Stimulated activated effector memory CD8-positive, alpha-beta T cell treated with anti-CD3 and anti-CD28 coated beads, Interleukin-12 subunit alpha, Interleukin-12 subunit beta, amount 100 ng/mL, for 72 hours (primary cell): ENCODE measurements around the gene RNF213.
A peak's percentile ranks its signal among the peaks of the same experiment; 100 is the strongest.

Source experiments
- ATAC-seq: fragments of 150-1000 bp; cut with Tn5 transposase; 2 replicates; pipeline ENCODE4 v1.10.0; 2021
- DNase-seq, 2 donors: peaks; one replicate each; pipeline ENCODE4 v3.0.0; 2021 to 2022; ENCODE audit warnings: low spot score in 2 of 2
- H3K27ac Mint-ChIP-seq: one replicate; pipeline ENCODE4 v1.8.0; 2022; ENCODE audit warnings: mild to moderate bottlenecking, mixed read lengths
- H3K36me3 Mint-ChIP-seq: one replicate; pipeline ENCODE4 v1.8.0; 2022; ENCODE audit warnings: mild to moderate bottlenecking, mixed read lengths
- H3K4me1 Mint-ChIP-seq: one replicate; pipeline ENCODE4 v1.8.0; 2022; ENCODE audit warnings: mixed read lengths
- H3K4me3 Mint-ChIP-seq: one replicate; pipeline ENCODE4 v1.8.0; 2022; ENCODE audit warnings: mild to moderate bottlenecking, mixed read lengths
- H3K9me3 Mint-ChIP-seq: one replicate; pipeline ENCODE4 v1.8.0; 2022; ENCODE audit warnings: mixed read lengths

The RNF213 gene

DNA sequence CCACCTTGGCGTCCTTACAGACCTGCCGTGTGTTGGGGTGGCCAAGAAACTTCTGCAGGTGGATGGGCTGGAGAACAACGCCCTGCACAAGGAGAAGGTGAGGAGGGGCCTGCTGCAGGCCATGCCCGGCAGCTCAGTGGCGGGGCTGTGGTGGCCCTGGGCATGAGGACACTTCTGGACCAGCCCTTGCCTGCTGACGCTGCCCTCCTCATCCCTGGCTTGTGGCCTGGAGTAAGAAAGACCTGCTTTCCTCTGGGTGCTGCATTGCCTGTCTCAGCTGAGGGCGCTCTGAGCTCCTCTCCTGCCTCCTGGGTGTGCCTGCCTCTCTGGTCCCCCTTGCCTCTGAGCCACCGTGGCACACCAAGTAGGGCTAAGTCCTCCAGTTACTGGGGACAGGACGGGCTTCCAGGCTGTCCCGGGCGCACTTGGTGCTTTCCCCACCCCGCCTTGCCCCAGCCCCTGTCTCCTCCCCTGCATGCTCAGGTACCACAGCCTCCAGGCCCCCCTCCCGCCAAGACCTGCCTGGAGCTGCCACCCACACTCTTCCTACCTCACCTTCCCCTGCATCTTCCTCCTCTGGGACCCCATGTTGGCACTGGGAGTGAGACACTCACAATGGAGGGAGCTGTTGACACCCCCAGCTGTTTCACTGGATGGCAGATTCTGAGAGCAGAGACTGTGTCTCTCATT lies 163.0 kb downstream of the RNF213 start:
- no peak for ATAC-seq
- Mint-ChIP-seq H3K9me3 (no peaks in the 10 kb centered on the region), H3K36me3 (peaks cover 5% of the 10 kb centered on the region), H3K27ac (peak overlapping the region; percentile 8), H3K4me1 (peaks cover 31% of the 10 kb centered on the region), H3K4me3 (no peak overlapping the region)
- no peak for DNase-seq

DNA sequence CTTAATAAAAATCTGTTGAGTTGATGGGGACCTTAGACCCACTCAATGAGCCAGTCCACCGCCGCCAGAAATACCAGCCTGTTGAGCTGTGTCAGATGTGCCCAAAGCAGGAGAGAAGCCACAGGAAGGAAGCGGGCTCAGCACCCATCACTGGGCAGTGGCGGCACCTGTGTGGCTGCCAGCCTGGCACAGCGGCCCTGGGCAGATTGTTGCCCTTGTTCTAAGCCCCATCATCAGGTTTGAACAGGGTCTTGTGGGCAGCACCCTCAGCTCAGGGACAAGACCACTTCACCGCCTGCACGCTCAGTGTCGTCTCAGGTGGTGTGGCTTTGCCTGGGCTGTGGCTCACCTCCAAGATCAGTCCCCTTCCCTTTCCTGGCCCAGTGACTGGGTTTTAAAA lies 163.6 kb downstream of the RNF213 start:
- Mint-ChIP-seq H3K36me3 (peaks cover 5% of the 10 kb centered on the region), H3K9me3 (no peaks in the 10 kb centered on the region), H3K4me3 (no peak overlapping the region), H3K27ac (peak overlapping the region; percentile 8), H3K4me1 (peaks cover 31% of the 10 kb centered on the region)
- no peak for ATAC-seq
- no peak for DNase-seq

DNA sequence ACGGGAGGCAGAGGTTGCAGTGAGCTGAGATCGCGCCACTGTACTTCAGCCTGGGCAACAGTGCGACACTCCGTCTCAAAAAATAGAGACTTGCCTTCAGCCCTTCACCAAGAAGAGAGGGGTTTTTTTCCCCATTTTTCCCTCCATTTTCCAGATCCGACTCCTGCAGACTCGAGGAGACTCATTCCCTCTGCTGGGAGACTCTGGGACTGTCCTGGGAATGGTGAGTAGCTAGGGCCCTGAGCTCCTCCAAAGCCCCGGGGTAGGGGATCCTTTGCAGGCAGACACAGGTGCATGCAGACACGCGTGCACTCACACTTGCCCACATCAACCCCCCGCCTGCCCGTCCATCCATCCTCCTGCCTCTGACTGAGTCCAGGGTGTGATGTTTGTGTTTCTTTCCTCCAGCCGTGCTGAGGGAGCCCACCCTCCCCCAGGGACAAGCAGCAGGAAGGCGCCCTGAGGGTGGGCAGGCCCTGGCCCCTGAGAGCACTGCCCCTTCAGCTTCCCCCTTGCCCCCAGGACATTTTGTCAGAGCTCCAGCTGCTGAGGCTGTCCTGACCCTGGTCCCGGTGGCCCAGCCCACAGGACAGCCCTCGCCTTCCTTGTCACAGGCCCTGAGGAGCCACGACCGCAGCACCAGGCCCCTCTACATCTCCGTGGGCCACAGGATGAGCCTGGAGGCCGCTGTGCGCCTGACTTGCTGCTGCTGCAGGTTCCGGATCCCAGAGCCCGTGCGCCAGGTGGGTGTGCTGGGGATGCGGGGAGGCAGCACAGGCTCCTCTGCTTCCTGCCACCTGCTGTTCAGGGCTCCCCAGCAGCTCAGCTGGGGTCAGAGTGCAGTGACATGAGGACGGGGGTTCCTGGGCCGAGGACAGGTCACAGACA lies 164.5 kb downstream of the RNF213 start:
- H3K4me3 Mint-ChIP-seq, result no peak overlapping the region
- no peak overlapping the region for H3K27ac Mint-ChIP-seq
- DNase-seq (no peak), ATAC-seq (no peak)
- peaks cover 24% of the 10 kb centered on the region for H3K4me1 Mint-ChIP-seq
- no peaks in the 10 kb centered on the region for H3K9me3 Mint-ChIP-seq
- H3K36me3 Mint-ChIP-seq, result no peaks in the 10 kb centered on the region

DNA sequence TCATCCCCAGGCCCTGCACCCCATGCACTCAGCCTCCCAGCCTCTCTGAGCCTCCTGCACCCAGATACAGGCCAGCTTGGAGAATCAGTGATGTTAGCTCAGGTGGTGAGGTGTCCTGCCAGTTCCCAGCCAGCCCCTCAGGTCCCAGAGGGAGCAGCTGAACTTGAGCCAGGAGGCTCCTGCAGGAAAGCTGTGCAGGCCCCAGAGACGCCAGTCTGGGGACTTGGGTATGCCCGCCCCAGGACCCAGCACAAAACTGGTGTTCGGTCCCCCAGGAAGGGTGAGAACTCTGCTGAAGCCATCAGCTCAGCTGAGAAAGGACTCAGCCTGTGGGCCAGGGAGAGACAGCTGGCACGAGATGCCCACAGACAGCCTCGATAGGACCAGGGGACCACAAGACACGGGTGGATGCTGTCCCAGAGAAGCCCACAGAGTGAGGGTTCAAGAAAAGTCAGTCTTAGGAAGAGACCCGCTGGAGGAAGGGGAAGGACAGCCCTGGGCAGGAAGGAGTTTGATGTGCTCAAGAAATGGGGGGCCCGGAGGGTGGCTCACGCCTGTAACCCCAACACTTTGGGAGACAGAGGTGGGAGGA lies 165.3 kb downstream of the RNF213 start:
- DNase-seq, result no peak

DNA sequence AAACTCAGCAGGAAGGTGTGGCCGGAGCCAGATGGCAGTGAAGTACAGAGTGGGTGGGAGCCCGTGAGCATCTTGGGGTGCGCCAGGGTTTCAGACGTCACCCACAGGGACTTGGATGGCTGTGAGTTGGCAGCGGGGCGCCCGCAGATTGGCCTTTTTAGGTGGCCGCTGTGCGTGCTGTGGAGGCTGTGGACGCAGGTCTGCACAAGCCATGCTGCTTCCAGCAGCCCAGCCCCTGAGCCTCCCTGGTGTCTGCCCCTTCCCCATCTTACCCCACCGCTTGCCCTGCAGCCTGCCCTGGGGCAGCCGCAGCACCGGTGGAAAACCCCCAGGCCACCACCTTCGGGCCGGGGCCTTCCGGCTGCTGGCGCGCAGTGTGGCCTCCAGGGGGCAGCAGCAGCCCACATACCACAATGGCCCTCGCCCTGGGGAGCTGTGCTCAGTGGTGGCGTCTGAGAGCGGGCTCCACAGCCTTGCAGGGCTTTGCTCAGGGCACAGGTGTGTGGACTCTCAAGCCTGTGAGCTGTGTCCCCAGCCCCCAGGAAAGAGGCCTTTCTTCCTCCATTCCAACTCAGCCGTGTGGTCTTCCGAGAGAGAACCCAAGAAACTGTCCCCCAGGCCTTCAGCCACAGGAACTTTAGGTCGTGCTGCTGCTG lies 166.1 kb downstream of the RNF213 start:
- H3K4me3 Mint-ChIP-seq, result peak overlapping the region; percentile 9
- H3K9me3 Mint-ChIP-seq, result no peaks in the 10 kb centered on the region
- H3K36me3 Mint-ChIP-seq, result no peaks in the 10 kb centered on the region
- peak; percentile 94 for ATAC-seq
- DNase-seq, result peak; percentile 93 to 94
- H3K27ac Mint-ChIP-seq, result peak overlapping the region; percentile 43
- H3K4me1 Mint-ChIP-seq, result peaks cover 22% of the 10 kb centered on the region

More for the DNA sequence above, 165.3 kb downstream of the RNF213 start:
- ATAC-seq, result no peak
- Mint-ChIP-seq H3K36me3 (no peaks in the 10 kb centered on the region), H3K27ac (peak overlapping the region; percentile 43), H3K4me1 (peaks cover 22% of the 10 kb centered on the region), H3K4me3 (peak overlapping the region; percentile 9), H3K9me3 (no peaks in the 10 kb centered on the region)

DNA sequence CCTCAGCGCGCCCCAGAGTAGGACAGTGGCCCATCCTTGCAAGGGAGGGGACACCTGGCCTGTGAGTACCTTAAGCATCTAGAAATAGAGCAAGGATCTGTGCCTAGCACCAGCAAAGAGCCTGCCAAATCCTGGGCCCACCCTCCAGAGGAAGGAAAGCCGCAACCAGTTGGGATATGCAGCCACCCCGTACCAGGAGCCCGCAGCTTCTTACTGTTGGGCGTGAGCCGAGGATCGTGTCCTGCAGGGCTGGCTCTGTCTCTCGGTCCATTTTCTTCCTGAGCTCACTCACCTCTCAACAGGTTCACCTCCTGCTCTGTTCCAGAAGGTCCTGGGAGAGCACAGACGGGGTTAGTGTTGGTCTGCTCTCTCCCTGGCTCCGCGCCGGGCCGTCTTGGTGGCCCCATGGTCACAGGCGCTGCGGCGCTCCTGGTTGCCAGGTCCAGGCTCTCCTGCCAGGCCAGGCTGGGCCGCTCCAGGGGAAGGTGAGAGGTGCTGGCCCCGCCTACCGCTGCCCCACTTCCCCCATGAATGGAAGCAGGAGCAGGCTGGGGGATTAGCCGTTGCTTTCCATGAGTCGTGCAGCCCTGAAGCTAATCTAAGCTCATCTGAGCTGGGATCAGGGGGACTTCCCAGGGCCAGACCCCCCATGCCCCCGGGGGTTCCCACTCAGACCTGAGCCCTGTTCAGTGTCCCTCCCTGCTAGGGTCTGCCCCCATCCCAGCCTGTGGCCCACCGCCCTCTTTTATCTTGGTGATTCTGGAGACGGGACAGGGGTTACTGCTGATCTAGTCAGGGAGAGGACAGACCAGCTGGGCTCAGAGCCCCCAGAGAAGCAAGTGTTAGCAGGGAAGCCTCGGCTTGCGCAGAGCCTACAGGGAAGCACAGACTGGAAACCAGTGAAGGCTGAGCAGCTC lies 167.0 kb downstream of the RNF213 start:
- DNase-seq (no peak), ATAC-seq (no peak)
- Mint-ChIP-seq H3K4me3 (no peak overlapping the region), H3K36me3 (no peaks in the 10 kb centered on the region), H3K27ac (no peak overlapping the region), H3K9me3 (no peaks in the 10 kb centered on the region), H3K4me1 (peaks cover 22% of the 10 kb centered on the region)

DNA sequence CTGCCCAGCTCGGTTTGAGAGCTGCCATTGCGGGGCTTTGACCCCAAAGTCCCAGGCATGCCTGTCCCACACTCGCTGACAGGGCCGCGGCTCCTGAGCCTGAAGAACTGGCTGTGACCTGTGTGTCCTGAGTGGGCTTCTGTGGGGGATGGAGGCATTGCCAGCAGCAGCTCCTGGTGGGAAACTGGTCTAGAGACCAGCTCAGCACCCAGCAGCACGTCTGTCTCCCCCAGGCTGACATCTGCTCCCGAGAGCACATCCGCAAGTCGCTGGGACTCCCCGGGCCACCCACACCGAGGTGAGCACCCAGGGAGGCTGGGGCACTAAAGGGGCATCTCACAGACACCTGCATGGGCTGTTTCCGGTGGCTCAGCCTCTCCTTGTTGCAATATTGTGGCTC lies 167.7 kb downstream of the RNF213 start:
- Mint-ChIP-seq H3K4me1 (peaks cover 22% of the 10 kb centered on the region), H3K4me3 (no peak overlapping the region), H3K27ac (peak overlapping the region; percentile 43), H3K9me3 (no peaks in the 10 kb centered on the region), H3K36me3 (no peaks in the 10 kb centered on the region)
- no peak for DNase-seq
- no peak for ATAC-seq

DNA sequence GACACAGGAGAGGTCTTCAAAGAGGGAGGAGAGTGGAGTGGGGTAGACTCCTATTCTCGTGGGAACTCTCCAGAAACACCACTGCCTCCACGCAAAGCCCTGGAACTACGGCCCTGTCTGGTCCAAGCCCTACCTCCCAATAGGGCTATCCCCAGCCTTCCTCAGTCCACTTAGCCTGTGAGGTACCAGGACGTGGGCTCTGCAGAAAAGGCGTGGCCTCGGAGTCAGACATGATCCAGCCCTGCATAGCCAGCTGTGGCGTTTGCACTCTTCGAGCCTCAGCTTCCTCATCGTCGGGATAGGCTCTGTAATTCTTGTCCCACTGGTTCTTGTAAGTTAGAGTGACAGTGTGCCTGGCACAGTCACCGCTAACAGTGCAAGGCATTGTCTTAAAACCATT lies 168.1 kb downstream of the RNF213 start:
- Mint-ChIP-seq H3K27ac (peak overlapping the region; percentile 43), H3K36me3 (no peaks in the 10 kb centered on the region), H3K4me1 (peaks cover 20% of the 10 kb centered on the region), H3K4me3 (no peak overlapping the region), H3K9me3 (no peaks in the 10 kb centered on the region)
- ATAC-seq (no peak), DNase-seq (no peak)

DNA sequence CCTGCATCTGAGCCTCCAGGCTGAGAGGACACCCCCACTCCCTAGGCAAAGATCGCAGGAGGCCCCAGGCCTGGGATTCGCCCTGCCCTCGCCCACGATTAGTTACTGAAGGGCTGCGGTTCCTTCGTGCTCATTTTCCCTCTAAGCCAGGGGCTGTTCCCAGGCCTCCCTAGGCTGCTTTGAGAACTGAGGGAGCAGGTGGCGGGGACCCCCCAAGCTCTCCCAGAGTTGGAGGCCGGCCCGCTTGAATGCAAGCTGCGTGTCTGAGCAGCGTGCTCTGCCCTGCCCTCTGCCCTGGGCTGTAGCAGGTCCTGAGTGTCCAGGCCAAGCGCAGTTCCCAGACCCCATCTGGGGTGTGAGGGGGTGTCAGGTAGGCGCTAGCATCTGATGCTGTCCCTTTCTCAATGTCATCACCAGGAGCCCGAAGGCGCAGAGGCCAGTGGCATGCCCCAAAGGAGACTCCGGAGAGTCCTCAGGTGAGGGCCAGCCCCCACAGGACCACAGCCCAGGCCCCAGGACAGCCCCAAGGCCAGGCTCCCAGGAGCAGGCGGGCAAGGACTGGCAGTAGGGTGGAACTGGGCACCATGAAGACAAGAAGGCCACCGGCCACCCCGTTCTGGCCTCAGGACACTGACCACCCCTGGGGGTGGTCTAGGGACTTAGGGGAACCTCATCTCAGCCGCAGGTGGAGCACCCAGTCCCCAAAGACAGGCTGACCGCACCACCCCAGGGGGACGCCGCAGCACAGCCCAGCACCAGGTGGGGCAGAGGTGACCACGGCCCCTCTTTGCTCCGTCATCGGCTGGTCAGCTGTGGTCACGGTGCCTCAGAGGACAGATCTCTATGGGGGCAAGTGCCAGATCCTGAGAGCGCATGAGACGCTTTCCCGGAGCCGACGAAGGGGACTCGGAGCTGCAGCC lies 169.0 kb downstream of the RNF213 start:
- DNase-seq (no peak), ATAC-seq (no peak)
- no peaks in the 10 kb centered on the region for H3K36me3 Mint-ChIP-seq
- peaks cover 16% of the 10 kb centered on the region for H3K4me1 Mint-ChIP-seq
- no peaks in the 10 kb centered on the region for H3K9me3 Mint-ChIP-seq
- H3K4me3 Mint-ChIP-seq, result no peak overlapping the region
- H3K27ac Mint-ChIP-seq, result no peak overlapping the region

DNA sequence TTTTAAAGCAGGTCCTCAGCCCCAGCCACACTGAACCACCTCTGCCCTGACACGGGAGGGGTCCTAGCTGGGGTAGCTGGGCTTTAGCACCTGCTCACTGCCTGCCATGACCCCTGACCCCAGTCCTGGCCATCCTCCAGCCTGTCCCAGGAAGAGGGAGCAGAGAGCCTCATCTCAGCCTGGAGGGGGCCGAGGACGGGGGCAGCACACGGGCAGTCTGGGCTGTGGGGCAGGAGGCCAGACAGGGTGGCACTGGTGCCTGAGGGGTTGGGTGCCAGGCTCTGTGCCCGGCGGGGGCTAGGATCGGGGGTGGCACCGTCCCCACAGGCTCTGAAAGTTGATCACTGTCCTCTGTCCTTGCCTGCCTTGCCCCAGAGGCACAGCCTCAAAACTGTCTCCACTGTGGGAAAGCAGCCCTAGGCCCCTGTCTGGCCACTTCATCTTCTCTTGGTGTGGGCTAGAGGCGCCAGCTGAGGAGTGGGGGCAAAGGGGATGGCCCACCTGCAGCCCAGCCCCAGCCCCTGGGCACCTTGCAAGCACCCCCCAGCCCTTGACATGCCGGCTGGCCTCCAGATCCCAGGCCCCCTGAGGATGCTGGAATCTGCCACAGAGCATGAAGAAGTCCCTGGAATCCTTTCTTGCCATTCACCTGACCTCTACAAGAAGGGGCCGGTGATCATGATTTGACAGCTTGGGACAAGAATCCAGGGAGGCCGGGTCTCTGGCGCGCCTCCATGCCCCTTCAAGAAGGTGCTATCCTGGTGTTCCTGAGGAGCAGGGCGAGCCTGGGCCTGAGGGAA lies 170.0 kb downstream of the RNF213 start:
- no peaks in the 10 kb centered on the region for H3K36me3 Mint-ChIP-seq
- no peaks in the 10 kb centered on the region for H3K9me3 Mint-ChIP-seq
- H3K4me3 Mint-ChIP-seq, result no peak overlapping the region
- no peak overlapping the region for H3K27ac Mint-ChIP-seq
- H3K4me1 Mint-ChIP-seq, result peaks cover 16% of the 10 kb centered on the region
- no peak for DNase-seq
- ATAC-seq, result no peak

DNA sequence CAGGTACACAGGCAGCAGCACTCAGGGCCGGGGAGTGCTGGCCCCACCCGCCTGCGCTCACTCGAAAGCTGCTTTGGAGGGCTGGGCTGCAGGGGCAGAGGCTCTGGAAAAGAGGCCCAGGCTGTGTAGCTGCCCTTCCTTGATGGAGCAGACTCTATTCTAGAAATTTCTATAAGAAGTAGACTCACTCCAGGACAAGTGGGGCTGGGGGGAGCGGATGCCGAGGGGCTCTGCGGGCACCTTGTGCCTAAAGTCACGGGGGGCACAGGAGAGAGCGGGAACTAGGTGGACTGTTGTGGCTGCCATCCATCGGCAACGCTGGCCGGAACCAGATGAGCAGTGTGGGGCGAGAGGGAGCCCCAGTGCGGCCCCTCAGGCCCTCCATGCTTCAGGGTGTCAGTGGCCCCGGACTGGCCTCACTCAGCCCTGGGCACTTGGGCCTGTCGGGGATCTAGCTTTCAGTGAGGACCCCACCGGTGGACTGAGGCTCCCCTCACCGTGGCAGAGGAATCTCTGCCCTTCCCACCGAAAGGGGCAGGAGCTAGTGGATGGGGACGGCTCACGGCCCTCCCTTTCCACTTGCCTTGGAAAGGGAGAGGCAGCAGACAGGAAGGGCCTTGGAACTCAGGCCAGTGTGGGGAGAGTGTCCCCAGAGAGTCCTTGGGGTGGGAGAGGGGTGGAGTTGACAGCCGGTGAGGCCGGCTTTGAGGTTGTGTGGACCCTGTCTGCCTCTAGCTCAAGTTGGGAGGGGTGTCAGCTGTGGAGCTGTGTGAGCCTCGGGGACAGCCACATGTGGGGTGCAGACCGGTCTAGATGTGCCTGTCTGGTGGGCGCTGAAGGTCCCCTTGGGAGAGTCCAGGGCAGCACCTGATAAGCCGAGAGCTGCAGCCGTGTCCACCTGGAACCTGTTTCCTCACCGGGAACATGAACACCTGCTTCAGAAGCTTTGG lies 170.9 kb downstream of the RNF213 start:
- Mint-ChIP-seq H3K4me3 (no peak overlapping the region), H3K4me1 (peaks cover 8% of the 10 kb centered on the region), H3K9me3 (no peaks in the 10 kb centered on the region), H3K36me3 (no peaks in the 10 kb centered on the region), H3K27ac (no peak overlapping the region)
- DNase-seq, result no peak
- ATAC-seq, result no peak

DNA sequence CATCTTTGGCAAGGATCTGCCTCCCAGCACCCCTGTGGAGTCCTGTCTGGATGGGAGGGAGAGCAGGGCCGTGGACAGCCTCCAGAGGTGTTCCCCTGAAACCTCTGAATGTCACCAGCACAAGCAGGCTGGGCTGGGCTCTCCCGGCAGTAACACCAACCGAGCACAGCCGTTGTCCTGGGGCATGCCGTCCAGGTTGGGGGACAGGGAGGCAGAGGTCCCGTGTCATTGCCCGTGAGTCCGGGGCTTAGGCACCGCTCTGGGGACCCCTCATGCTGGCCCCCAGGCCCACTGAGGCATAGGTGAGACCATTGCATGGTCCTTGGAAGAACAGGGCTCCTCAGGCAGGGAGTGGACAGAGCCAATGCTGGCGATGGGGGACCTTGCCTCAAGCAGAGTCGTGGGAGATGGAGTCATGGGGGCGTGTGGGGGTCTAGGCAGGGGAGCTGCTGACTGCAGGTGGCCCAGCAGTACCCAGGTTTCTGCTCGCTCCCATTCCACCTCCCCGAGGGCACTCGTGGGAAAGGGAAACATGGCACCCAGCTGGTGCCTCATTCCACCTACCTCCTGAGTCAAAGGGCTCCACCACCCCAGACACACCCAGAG lies 171.8 kb downstream of the RNF213 start:
- Mint-ChIP-seq H3K36me3 (no peaks in the 10 kb centered on the region), H3K4me3 (no peak overlapping the region), H3K9me3 (no peaks in the 10 kb centered on the region), H3K27ac (no peak overlapping the region), H3K4me1 (no peaks in the 10 kb centered on the region)
- DNase-seq (no peak), ATAC-seq (no peak)
